Ascending aorta (tissue), 2 donors: Measurements from ENCODE around the gene C5orf15. TPM values are rescaled to one million over a fixed set of nuclear protein-coding genes. Genes with fewer than 3 reads are reported as not detected.

Source experiments
- DNase-seq, 2 donors: peaks; one replicate each; pipeline ENCODE4 v3.0.0-alpha.2; 2019; ENCODE audit warnings: low spot score in 2 of 2
- H3K27ac ChIP-seq, 2 donors: fragments of 200-600 bp; sonication (generic); one replicate each; pipeline ENCODE4 v1.5.1; 2016 to 2017; ENCODE audit warnings: mild to moderate bottlenecking in 1 of 2
- H3K27me3 ChIP-seq: fragments of 200-600 bp; sonication (generic); one replicate; pipeline ENCODE4 v1.5.1; 2017
- H3K36me3 ChIP-seq, 2 donors: fragments of 200-600 bp; sonication (generic); one replicate each; pipeline ENCODE4 v1.5.1; 2016
- H3K4me1 ChIP-seq, 2 donors: fragments of 200-600 bp; sonication (generic); one replicate each; pipeline ENCODE4 v1.5.1; 2016 to 2017; ENCODE audit warnings: mild to moderate bottlenecking in 1 of 2
- H3K4me3 ChIP-seq, 2 donors: fragments of 200-600 bp; sonication (generic); one replicate each; pipeline ENCODE4 v1.5.1; 2016 to 2017; ENCODE audit warnings: mild to moderate bottlenecking in 1 of 2
- H3K9me3 ChIP-seq, 2 donors: fragments of 200-600 bp; sonication (generic); one replicate each; pipeline ENCODE4 v1.5.1; 2016
- intact Hi-C: fragments of 100-400 bp; cut with DNase I; formaldehyde crosslinking; loops from one replicate; pipeline ENCODE4 v1.15.1; 2023
- total RNA-seq: library from RNA; depleted of rRNA; stranded (reverse); fragments of >200 nt; gene quantifications from one replicate; pipeline ENCODE4 v1.1.0, GENCODE V29; 2016
- TF ChIP-seq, protein P1 (sequence below), 3 experiments: fragments of 200-600 bp in 2 of 3; fragments of 450-650 bp in 1 of 3; sonication (generic) in 2 of 3; IDR thresholded peaks; one replicate each; pipeline ENCODE4 v1.5.1; 2016 to 2019; ENCODE audit warnings: antibody characterized with exemption in 3 of 3, mild to moderate bottlenecking in 1 of 3, moderate library complexity in 1 of 3

The C5orf15 gene
- total RNA-seq, 1 donor from 2014 or later, result 177 TPM

GRCh38 chr5:133992429-133993155 lies 24.2 kb upstream of the C5orf15 start:
- no peaks in the 10 kb centered on the region for H3K27me3 ChIP-seq
- intact Hi-C loops, result no loop called here
- peaks cover 0 to 31% of the 10 kb centered on the region in 2 donors for H3K4me1 ChIP-seq
- H3K36me3 ChIP-seq, result peaks cover 33 to 42% of the 10 kb centered on the region in 2 donors
- no peak overlapping the region for H3K27ac ChIP-seq
- H3K9me3 ChIP-seq, result no peaks in the 10 kb centered on the region
- H3K4me3 ChIP-seq, result no peak overlapping the region
- DNase-seq, result no peak
- TF ChIP-seq, protein P1, sequence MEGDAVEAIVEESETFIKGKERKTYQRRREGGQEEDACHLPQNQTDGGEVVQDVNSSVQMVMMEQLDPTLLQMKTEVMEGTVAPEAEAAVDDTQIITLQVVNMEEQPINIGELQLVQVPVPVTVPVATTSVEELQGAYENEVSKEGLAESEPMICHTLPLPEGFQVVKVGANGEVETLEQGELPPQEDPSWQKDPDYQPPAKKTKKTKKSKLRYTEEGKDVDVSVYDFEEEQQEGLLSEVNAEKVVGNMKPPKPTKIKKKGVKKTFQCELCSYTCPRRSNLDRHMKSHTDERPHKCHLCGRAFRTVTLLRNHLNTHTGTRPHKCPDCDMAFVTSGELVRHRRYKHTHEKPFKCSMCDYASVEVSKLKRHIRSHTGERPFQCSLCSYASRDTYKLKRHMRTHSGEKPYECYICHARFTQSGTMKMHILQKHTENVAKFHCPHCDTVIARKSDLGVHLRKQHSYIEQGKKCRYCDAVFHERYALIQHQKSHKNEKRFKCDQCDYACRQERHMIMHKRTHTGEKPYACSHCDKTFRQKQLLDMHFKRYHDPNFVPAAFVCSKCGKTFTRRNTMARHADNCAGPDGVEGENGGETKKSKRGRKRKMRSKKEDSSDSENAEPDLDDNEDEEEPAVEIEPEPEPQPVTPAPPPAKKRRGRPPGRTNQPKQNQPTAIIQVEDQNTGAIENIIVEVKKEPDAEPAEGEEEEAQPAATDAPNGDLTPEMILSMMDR (IDR thresholded peaks at IDR 0.05), result no peak

- Histone ChIP-seq H3K4me3 (no peak overlapping the region), H3K4me1 (peaks cover 0 to 30% of the 10 kb centered on the region in 2 donors), H3K9me3 (no peaks in the 10 kb centered on the region), H3K27me3 (no peaks in the 10 kb centered on the region), H3K27ac (no peak overlapping the region), H3K36me3 (peaks cover 46 to 54% of the 10 kb centered on the region in 2 donors)
- TF ChIP-seq, protein P1 (IDR thresholded peaks at IDR 0.05), result no peak
- intact Hi-C loops, result no loop called here
- DNase-seq, result no peak
These were observed 22.9 kb upstream of the C5orf15 start for GRCh38 chr5:133991171-133991910.

GRCh38 chr5:133990396-133990795 lies 22.0 kb upstream of the C5orf15 start:
- TF ChIP-seq, protein P1 (IDR thresholded peaks at IDR 0.05), result no peak
- Histone ChIP-seq H3K4me3 (no peak overlapping the region), H3K36me3 (peaks cover 50 to 57% of the 10 kb centered on the region in 2 donors), H3K27ac (no peak overlapping the region), H3K27me3 (no peaks in the 10 kb centered on the region), H3K4me1 (peaks cover 0 to 22% of the 10 kb centered on the region in 2 donors), H3K9me3 (no peaks in the 10 kb centered on the region)
- intact Hi-C loops, result no loop called here
- no peak for DNase-seq

- intact Hi-C loops, result no loop called here
- Histone ChIP-seq H3K9me3 (no peaks in the 10 kb centered on the region), H3K27ac (no peak overlapping the region), H3K4me1 (no peaks in the 10 kb centered on the region), H3K4me3 (no peak overlapping the region), H3K27me3 (no peaks in the 10 kb centered on the region), H3K36me3 (peaks cover 80 to 84% of the 10 kb centered on the region in 2 donors)
- TF ChIP-seq, protein P1 (IDR thresholded peaks at IDR 0.05), result no peak
- no peak for DNase-seq
These were observed 17.2 kb upstream of the C5orf15 start for GRCh38 chr5:133985540-133986180.

GRCh38 chr5:133983674-133984073 lies 15.2 kb upstream of the C5orf15 start:
- TF ChIP-seq, protein P1 (IDR thresholded peaks at IDR 0.05), result no peak
- Histone ChIP-seq H3K36me3 (peaks cover 72 to 73% of the 10 kb centered on the region in 2 donors), H3K4me3 (no peak overlapping the region), H3K27me3 (no peaks in the 10 kb centered on the region), H3K27ac (no peak overlapping the region), H3K9me3 (no peaks in the 10 kb centered on the region), H3K4me1 (no peaks in the 10 kb centered on the region)
- DNase-seq, result no peak
- intact Hi-C loops, result no loop called here
